GM23248 (cell line): ENCODE results near the gene ZNF772.
"Not testable (repeated sequence)": the region's sequence is repeated elsewhere in the genome, so short reads cannot be mapped to it uniquely, and the experiment has no call there.

Source experiments
- EZH2 ChIP-seq: fragments of 200-600 bp; sonication (generic); IDR thresholded peaks from 2 replicates; pipeline ENCODE4 v1.6.1; 2018; ENCODE audit warnings: antibody characterized with exemption, mild to moderate bottlenecking; ENCODE audit not compliant: insufficient read depth, poor library complexity, severe bottlenecking
- EZH2phosphoT487 ChIP-seq: fragments of 200-600 bp; sonication (generic); IDR thresholded peaks from 2 replicates; pipeline ENCODE4 v1.6.1; 2018; ENCODE audit warnings: antibody characterized with exemption, moderate library complexity, mild to moderate bottlenecking, low read depth; ENCODE audit not compliant: insufficient read depth

- TF ChIP-seq EZH2phosphoT487, EZH2: not testable (repeated sequence)
Measured at GRCh38 chr19:57487477-57488298, 10.3 kb upstream of the ZNF772 start, which contains the start of gene ZNF419.
